HepG2 (cell line): ENCODE measurements around the gene ICAM3. TPM values are rescaled to one million over a fixed set of nuclear protein-coding genes. Genes with fewer than 3 reads are reported as not detected.

ENCODE experiments used
- ETS1 ChIP-seq: sonication (generic); formaldehyde crosslinking; IDR thresholded peaks from 2 replicates; pipeline ENCODE4 v1.4.0; 2020; ENCODE audit warnings: missing genetic modification reagents
- MIXL1 ChIP-seq: IDR thresholded peaks from 2 replicates; pipeline ENCODE4 v1.6.1; 2016
- MTF1 ChIP-seq: sonication (generic); formaldehyde crosslinking; IDR thresholded peaks from 2 replicates; pipeline ENCODE4 v1.5.0; 2020; ENCODE audit warnings: missing genetic modification reagents
- NBN ChIP-seq: fragments of 450-650 bp; conservative IDR thresholded peaks from 2 replicates; pipeline ENCODE4 v1.6.1; 2017
- NCOA1 ChIP-seq: sonication (generic); formaldehyde crosslinking; IDR thresholded peaks from 2 replicates; pipeline ENCODE4 v1.9.0; 2021; ENCODE audit warnings: missing genetic modification reagents
- POGZ ChIP-seq: sonication (generic); formaldehyde crosslinking; IDR thresholded peaks from 2 replicates; pipeline ENCODE4 v1.4.0; 2020; ENCODE audit warnings: mild to moderate bottlenecking, missing genetic modification reagents
- PRPF4 ChIP-seq: fragments of 200-400 bp; formaldehyde crosslinking; IDR thresholded peaks from 2 replicates; pipeline ENCODE4 v1.6.1; 2016; ENCODE audit warnings: low read length, low read depth; ENCODE audit not compliant: poor library complexity, severe bottlenecking
- RAD51 ChIP-seq: fragments of 450-650 bp; IDR thresholded peaks from 2 replicates; pipeline ENCODE4 v1.6.1; 2016; ENCODE audit warnings: borderline replicate concordance
- SCMH1 ChIP-seq: sonication (generic); formaldehyde crosslinking; IDR thresholded peaks from 2 replicates; pipeline ENCODE4 v1.9.0; 2021; ENCODE audit warnings: missing genetic modification reagents, mild to moderate bottlenecking, borderline replicate concordance
- ZBTB42 ChIP-seq: sonication (generic); formaldehyde crosslinking; IDR thresholded peaks from 2 replicates; pipeline ENCODE4 v1.5.0; 2020; ENCODE audit warnings: mild to moderate bottlenecking, missing genetic modification reagents
- ZBTB44 ChIP-seq: sonication (generic); formaldehyde crosslinking; IDR thresholded peaks from 2 replicates; pipeline ENCODE4 v1.4.0; 2020; ENCODE audit warnings: missing genetic modification reagents
- ZFP37 ChIP-seq: sonication (generic); formaldehyde crosslinking; IDR thresholded peaks from 2 replicates; pipeline ENCODE4 v1.4.0; 2020; ENCODE audit warnings: missing genetic modification reagents, borderline replicate concordance
- ZNF12 ChIP-seq: sonication (generic); formaldehyde crosslinking; IDR thresholded peaks from 2 replicates; pipeline ENCODE4 v1.5.0; 2020; ENCODE audit warnings: missing genetic modification reagents
- ZNF143 ChIP-seq: sonication (generic); formaldehyde crosslinking; IDR thresholded peaks from 2 replicates; pipeline ENCODE4 v1.4.0; 2020; ENCODE audit warnings: missing genetic modification reagents
- ZNF296 ChIP-seq: sonication (generic); formaldehyde crosslinking; conservative IDR thresholded peaks from 2 replicates; pipeline ENCODE4 v1.5.0; 2020; ENCODE audit warnings: mild to moderate bottlenecking, missing genetic modification reagents
- ZNF513 ChIP-seq: sonication (generic); formaldehyde crosslinking; conservative IDR thresholded peaks from 2 replicates; pipeline ENCODE4 v1.5.0; 2020; ENCODE audit warnings: missing genetic modification reagents
- ZNF788 ChIP-seq: sonication (generic); formaldehyde crosslinking; IDR thresholded peaks from 2 replicates; pipeline ENCODE4 v1.5.0; 2020; ENCODE audit warnings: mild to moderate bottlenecking, missing genetic modification reagents, borderline replicate concordance
- polyA plus RNA-seq, 8 experiments: library from polyadenylated mRNA; depleted of rRNA in 3 of 8; stranded (reverse) in 7 of 8; unstranded in 1 of 8; fragments of >200 nt; fragmentation: Illumina TruSeq in 4 of 8; extraction: Trizol in 4 of 8; gene quantifications; 2 replicates each; pipeline versions ENCODE4 v1.2.1 to v1.2.3, GENCODE V29; 2011 to 2016; ENCODE audit warnings: low read depth in 4 of 8, missing spikeins in 1 of 8, mixed read lengths in 1 of 8; ENCODE audit not compliant: insufficient read depth in 1 of 8
- total RNA-seq, 5 experiments: library from RNA; depleted of rRNA; stranded (reverse); fragments of >200 nt; fragmentation: Illumina TruSeq; extraction: Trizol; gene quantifications; 2 replicates each; pipeline ENCODE4 v1.2.3, GENCODE V29; 2016; ENCODE audit warnings: low read depth in 1 of 5
- TF ChIP-seq, protein P1 (sequence below): sonication (generic); formaldehyde crosslinking; IDR thresholded peaks from 2 replicates; pipeline ENCODE4 v1.5.1; 2020; ENCODE audit warnings: missing genetic modification reagents, mild to moderate bottlenecking, borderline replicate concordance
- TF ChIP-seq, protein P2 (sequence below): IDR thresholded peaks from 2 replicates; pipeline ENCODE4 v1.6.1; 2016; ENCODE audit warnings: control low read depth
- TF ChIP-seq, protein P3 (sequence below): sonication (generic); formaldehyde crosslinking; IDR thresholded peaks from 2 replicates; pipeline ENCODE4 v1.9.0; 2021; ENCODE audit warnings: missing genetic modification reagents, borderline replicate concordance

The ICAM3 gene
- total and polyA plus RNA-seq, 2 of the 13 experiments (the other 11 are each of a cell fraction or from before 2014, with no cell fraction given), result 14.1 to 21.0 TPM

- TF ChIP-seq ZNF513 (CRISPR knock-in tag) (no peak), MTF1 (no peak), ZBTB44 (no peak), SCMH1 (no peak), RAD51 (peak; percentile 97), ETS1 (CRISPR knock-in tag) (no peak), ZNF296 (CRISPR knock-in tag) (no peak), ZNF788 (peak; percentile 69; the same call in 1 of the 2 replicates), ZBTB42 (CRISPR knock-in tag) (0 out of 2 replicates have a peak, but pooled peaks have one; percentile 22), NCOA1 (CRISPR knock-in tag) (no peak), NBN (no peak), POGZ (no peak), MIXL1 (CRISPR knock-in tag) (peak; percentile 55; the same call in 1 of the 2 replicates), ZNF12 (CRISPR knock-in tag) (no peak), PRPF4 (no peak), ZFP37 (no peak), ZNF143 (CRISPR knock-in tag) (no peak)
- TF ChIP-seq, protein P1, sequence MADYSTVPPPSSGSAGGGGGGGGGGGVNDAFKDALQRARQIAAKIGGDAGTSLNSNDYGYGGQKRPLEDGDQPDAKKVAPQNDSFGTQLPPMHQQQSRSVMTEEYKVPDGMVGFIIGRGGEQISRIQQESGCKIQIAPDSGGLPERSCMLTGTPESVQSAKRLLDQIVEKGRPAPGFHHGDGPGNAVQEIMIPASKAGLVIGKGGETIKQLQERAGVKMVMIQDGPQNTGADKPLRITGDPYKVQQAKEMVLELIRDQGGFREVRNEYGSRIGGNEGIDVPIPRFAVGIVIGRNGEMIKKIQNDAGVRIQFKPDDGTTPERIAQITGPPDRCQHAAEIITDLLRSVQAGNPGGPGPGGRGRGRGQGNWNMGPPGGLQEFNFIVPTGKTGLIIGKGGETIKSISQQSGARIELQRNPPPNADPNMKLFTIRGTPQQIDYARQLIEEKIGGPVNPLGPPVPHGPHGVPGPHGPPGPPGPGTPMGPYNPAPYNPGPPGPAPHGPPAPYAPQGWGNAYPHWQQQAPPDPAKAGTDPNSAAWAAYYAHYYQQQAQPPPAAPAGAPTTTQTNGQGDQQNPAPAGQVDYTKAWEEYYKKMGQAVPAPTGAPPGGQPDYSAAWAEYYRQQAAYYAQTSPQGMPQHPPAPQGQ (CRISPR knock-in tag), result peak; percentile 83; the same call in 1 of the 2 replicates
- TF ChIP-seq, protein P2, sequence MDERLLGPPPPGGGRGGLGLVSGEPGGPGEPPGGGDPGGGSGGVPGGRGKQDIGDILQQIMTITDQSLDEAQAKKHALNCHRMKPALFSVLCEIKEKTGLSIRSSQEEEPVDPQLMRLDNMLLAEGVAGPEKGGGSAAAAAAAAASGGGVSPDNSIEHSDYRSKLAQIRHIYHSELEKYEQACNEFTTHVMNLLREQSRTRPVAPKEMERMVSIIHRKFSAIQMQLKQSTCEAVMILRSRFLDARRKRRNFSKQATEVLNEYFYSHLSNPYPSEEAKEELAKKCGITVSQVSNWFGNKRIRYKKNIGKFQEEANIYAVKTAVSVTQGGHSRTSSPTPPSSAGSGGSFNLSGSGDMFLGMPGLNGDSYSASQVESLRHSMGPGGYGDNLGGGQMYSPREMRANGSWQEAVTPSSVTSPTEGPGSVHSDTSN (CRISPR knock-in tag), result no peak
- TF ChIP-seq, protein P3, sequence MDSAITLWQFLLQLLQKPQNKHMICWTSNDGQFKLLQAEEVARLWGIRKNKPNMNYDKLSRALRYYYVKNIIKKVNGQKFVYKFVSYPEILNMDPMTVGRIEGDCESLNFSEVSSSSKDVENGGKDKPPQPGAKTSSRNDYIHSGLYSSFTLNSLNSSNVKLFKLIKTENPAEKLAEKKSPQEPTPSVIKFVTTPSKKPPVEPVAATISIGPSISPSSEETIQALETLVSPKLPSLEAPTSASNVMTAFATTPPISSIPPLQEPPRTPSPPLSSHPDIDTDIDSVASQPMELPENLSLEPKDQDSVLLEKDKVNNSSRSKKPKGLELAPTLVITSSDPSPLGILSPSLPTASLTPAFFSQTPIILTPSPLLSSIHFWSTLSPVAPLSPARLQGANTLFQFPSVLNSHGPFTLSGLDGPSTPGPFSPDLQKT (CRISPR knock-in tag), result no peak
Observed at GRCh38 chr19:10315335-10316214, 23.8 kb downstream of the ICAM3 start, which contains the start of gene FDX2 (continued).
